GM19023 (cell line): ENCODE results near the gene GMPR.
A peak's percentile ranks its signal among the peaks of the same experiment; 100 is the strongest.

Source experiments
- ATAC-seq: cut with Tn5 transposase; IDR thresholded peaks from one replicate; pipeline ENCODE4 v1.9.1; 2021; ENCODE audit warnings: mild to moderate bottlenecking, moderate library complexity; ENCODE audit not compliant: unreplicated experiment

GMPR gene

DNA sequence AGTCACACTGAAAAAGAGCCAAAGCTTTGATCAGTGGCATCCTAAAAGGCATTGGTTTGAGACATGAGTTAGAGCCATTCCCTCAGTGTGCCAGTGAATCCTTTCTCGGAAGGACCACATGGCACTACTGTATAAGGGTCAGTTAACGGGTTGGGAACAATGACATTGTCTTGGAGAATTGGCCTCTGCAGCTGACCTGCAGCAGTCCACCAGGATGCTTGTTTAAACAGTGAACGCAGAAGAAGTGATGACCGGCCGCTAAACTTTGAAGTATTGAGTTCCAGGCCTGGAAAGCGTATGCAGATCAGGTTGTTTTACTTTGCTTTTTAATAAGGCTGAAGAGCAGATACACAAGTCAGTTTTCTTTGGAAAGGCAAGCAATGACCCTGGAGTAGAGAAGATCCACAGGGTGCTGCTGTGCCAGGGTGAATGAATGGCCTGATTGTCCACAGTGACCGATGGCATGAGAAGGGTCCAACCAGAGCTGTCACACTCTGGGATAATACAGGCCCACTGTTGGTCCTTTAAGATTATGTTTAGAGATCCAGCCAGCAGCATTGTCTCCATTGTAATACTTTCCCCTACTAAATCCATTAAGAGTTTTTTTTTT, 57.8 kb downstream of the GMPR start:
- ATAC-seq: no peak

DNA sequence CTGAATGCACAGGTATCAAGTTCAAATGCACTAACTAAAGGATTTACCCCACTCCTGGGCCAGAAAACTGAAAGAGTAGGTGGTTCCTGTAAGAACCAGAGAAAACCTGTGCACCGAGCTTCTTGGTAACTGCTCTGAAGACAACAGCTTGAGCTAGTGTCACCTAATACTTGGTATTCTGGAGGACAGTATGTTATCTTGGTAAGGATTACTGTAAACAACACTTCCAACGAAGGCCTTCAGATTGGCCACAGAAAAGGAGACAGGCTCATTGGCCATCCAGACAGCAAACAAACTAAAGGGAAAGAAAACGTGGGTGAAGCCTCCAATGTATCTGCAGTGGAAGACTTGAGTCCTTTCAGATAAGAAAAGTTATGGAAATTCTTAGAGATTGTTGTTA, 61.5 kb downstream of the GMPR start:
- ATAC-seq: no peak

GRCh38 chr6:16301511-16301910, 63.1 kb downstream of the GMPR start:
- ATAC-seq: peak; percentile 48

DNA sequence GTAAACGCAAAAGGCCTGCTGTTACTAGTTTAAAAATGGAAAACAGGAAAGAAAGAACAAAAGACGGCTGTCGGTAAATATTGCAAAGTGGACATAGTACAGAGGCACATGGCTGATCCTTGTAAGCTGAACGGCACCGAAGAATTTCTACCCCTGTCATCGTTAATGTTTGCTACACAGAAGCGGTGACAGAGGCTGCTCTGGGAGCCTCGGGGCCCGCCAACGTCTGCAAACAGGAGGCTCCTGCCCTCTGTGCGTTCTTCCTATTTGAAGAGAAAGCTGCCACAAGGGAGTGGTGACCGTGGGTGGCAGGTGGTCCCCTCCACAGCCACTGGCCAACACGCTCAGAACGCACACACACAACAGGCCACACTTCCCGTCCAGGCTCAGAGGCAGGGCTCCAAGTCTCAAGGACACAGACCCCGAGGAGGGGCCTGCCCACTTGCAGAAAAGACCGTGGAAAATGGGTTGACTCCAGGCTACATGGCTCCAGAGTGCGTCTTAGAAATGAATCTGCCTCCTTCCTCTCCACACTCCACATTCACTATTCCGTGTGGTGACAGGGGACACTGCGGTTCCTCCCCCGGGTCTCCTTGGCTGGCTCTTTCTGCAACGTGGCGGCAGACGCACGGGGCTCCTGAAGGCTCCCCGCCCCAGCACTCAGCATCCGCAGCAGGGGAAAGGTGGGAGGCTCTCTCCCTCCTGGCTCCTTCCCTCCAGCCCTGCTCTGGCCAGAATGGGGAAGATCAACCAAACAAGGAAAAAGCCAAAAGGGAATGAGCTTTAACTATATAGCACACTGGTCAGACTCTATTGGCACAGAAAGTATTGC, 64.5 kb downstream of the GMPR start:
- ATAC-seq: no peak

DNA sequence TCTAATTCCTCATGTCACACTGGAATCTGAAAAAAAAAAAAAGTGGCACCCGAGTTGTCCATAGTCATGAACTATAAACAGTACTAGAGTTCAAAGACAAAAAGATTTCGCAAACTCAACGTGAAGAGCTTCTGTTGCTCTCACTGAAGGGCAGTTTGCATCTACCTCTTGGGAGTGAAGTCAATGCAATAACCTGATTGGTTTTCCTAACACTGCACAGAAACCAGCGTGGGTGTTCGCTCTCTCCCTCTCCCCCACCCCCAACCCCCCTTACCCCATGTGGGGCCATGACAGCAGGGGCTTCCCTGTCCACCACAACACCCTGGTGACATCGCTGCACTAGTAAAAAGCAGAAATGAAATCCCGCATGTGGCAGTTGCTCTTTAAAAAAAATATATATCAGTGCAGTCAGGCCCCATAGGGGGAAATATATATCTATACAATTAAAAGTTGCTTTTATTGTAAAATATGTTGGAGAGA, 66.9 kb downstream of the GMPR start:
- ATAC-seq: peak; percentile 77

- peak; percentile 22 for ATAC-seq
These were observed 67.4 kb downstream of the GMPR start for GRCh38 chr6:16305788-16306187.

GRCh38 chr6:16306334-16306733, 67.9 kb downstream of the GMPR start:
- ATAC-seq: no peak

GRCh38 chr6:16311763-16312162, 73.4 kb downstream of the GMPR start:
- no peak for ATAC-seq

DNA sequence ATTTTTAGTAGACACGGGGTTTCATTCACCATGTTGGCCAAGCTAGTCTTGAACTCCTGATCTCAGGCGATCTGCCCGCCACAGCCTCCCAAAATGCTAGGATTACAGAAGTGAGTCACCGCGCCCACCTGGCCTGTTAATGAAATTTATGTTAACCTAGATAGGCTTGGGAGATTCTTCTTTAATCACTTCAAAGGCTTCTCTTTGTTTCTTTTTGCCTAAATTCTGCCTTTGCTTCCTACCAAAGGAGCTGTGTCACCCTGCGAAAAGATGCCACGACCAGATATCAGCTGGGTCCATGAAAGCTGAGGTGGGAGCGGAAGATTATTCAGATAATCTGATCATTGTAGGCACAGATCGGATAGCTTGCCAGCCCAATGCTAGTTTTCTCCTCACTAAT, 75.3 kb downstream of the GMPR start:
- no peak for ATAC-seq

DNA sequence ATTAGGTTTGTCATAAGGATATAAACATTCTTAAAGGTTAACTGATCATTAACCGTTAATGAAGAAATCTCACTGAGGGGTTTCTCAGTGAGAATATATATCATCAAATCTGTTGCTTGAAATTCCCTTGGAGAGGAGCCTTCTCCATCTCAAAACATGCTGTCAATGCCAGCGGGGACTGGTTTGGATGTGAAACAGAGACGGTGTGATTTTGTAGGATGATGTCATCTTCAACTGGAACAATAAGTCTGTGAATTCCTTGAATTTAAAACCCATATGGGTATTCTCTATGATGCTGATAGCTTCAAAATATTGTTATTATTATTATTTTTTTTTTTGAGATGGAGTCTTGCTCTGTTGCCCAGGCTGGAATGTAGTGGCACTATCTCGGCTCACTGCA, 75.9 kb downstream of the GMPR start:
- ATAC-seq: no peak

- no peak for ATAC-seq
These were observed 78.4 kb downstream of the GMPR start for GRCh38 chr6:16316741-16317251.

DNA sequence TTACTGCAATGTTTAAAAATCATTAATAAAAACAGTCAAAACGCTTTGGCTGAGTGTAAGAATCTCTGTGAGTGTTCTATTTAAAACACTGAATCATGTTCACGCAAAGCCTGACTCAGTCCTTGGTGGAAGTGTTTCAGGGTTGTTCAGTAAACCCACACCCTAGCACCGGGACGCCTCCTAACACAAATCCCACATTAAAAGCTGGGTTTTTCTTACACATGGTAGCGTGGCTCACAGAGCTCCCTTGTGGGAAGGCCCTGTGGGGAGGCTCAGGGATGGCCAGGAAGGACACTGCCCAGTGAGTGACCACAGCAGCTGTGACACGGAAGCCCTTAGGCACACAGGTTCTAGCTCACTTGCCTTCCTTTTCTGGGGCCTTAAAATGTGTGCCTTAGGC, 80.2 kb downstream of the GMPR start:
- no peak for ATAC-seq

DNA sequence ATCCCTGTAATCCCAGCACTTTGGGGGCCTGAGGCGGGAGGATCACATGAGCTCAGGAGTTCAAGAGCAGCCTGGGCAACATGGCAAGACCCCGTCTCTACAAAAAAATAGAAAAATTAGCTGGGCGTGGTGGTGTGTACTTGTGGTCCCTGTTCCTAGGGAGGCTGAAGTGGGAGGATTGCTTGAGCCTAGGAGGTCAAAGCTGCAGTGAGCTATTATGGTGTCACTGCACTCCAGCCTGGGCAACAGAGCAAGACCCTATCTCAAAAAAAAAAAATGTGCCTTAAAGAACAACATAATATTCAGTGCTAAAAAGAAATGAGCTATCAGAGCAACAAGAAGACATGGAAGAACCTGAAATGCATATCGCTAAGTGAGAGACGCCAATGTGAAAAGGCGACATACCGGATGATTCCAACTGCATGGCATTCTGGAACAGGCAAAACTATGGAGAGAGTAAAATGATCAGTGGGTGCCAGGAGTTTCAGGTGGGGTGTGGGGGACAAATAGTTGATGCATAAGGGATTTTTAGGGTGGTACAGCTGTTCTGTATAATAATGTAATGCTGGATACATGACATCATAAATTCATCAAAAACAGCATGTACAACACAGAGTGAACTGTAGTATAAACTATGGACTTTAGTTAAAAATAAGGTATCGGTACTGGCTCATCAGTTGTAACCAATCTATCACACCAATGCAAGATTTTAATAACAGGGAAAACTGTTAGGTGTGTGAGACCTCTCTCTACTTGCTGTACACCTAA, 80.8 kb downstream of the GMPR start:
- ATAC-seq: no peak

- no peak for ATAC-seq
These were observed 81.6 kb downstream of the GMPR start for GRCh38 chr6:16319813-16320532.

DNA sequence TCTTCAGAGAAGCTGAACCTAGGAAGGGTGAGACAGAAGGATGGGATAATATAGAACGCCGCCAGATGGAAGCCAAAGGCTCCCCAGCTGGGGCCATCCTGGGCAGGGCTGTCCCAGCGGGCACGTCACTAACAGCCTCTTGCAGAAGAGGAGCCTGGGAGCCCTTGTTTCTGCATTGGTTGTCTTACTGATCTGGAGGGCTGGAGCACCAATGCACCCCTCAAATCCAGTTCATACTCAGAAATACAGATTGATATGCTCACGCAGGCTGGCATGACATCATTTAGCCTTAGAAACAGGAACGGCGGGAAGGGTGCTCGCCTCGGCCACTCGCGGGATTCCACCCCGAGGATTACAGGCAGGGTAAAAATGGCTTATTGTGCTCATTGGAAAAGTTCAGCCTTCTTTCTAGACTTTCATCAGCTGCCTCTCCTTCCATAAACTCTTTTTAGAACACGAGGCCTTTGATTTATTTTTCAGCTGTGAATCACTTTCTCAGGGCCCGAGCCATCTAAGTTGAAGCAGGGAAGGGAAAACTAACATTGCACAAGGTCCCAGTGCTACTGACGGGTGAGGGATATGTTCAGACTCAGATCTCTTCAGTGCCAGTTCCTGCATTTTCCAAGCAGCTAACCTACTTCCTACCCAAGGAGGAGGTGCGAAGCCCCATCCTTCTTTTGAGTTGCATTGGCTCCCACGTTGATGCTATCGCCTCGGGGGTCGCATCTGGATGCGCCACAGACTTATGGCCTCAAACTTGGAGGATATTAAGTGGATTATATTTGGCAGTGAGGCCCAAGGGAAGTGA, 82.3 kb downstream of the GMPR start:
- no peak for ATAC-seq

DNA sequence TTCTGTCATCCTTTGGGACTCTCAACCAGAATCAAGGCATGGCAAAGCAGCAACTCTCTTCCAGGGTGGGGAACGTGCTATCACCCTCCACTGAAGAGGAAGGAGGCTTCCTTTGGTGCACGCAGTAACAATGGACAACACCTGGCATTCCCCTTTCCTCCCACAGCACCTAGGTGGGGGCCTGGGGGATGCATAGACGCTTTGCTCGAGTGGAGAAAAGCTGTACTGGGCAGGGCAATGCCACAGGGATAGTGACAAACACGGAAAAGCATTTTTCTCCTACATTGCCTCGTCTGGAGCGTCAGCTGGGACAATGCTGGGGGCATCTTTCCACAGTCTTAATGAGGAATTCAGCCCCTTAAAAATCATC, 82.9 kb downstream of the GMPR start:
- ATAC-seq: no peak

- ATAC-seq: no peak
These were observed 83.4 kb downstream of the GMPR start for GRCh38 chr6:16321826-16322225.

GRCh38 chr6:16322666-16323312, 84.4 kb downstream of the GMPR start:
- ATAC-seq: peak; percentile 89

- ATAC-seq: no peak
These were observed 85.8 kb downstream of the GMPR start for GRCh38 chr6:16324184-16324583.
